GOT3 (cell line): ENCODE measurements around the gene CBFB.
"Not testable (repeated sequence)": the region's sequence is repeated elsewhere in the genome, so short reads cannot be mapped to it uniquely, and the experiment has no call there.

ENCODE experiments used
- DNase-seq: peaks from one replicate; lab custom pipeline; 2025; ENCODE audit warnings: mixed read lengths; lab: John Stamatoyannopoulos, UW

Gene CBFB

DNA sequence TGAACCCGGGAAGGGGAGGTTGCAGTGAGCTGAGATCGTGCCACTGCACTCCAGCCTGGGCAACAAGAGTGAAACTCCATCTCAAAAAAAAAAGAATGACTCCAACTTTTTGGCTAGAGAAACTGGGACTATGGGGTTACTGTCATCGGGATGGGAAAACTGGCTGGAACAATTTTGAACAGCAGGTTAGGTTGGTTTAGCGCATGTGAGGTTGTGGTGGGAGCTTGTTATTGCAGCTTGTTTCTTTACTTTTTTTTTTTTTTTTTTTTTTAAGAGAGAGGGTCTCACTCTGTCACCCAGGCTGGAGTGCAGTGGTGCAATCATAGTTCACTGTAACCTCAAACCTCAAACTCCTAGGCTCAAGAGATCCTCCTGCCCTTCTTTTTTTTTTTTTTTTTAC, 12.6 kb downstream of the CBFB start:
- not testable (repeated sequence) for DNase-seq

DNA sequence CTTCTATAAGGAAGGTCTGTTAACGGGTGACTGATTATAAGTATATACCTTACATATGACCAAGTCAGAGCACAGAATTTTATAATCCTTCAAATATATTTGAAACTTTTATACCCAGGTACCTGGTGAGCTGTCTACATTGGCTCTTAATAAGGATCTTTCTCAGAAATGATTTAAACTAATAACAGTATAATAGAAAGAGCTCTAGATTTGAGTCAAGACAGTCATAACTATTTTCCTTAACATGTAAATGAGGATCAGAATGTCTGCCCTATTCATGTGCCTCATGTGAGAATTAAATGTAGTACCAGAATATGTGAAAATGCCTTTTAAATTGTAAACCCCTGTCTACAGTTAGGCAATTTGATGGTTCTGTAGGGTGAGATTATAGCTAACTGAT, 14.5 kb downstream of the CBFB start:
- DNase-seq = no peak

GRCh38 chr16:67050796-67051195, 21.8 kb downstream of the CBFB start:
- no peak for DNase-seq

DNA sequence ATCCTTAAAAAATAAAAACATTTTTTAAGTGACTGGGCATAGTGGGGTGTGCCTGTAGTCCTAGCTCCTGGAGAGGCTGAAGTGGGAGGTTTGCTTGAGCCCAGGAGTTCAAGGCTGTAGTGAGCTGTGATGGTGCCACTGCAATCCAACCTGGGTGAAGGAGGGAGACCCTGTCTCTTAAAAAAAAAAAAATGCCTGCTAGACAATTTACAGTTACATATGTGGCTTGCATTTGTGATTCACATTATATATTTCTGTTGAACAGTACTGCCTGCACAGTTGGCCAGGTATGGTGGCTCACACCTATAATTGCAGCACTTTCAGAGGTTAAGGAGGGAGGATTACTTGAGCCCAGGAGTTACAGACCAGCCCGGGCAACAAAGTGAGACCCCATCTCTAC, 23.4 kb downstream of the CBFB start:
- DNase-seq = no peak

DNA sequence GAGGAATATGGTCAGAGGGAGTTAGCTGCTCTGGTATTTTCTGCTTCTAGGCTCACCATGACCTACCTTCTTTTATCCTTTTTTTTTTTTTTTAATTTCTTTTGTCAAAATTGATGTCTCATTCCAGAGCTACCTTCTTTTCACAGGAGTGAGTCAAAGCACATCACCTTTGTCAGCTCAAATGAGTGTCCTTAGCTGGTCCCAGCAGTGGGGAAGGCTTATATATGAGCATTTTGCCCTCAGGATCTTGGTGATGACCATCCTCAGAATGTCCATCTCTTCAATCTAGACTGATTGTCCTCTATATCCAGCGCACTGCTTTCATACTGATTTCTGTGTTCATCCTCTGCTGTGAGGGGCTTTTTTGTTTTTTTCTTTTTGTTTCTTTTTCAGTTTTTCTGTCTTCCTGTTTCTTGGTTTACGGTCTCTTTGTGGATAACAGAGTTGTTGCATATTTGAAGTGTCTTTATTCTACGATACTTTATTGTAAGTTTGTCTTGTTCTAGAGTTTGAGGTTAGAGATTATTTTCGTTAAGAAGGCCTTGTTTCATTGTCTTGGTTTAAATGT, 24.9 kb downstream of the CBFB start:
- DNase-seq = no peak

- no peak for DNase-seq
Measured at GRCh38 chr16:67054901-67055300, 26.0 kb downstream of the CBFB start.

- no peak for DNase-seq
Measured at GRCh38 chr16:67055712-67056487, 27.0 kb downstream of the CBFB start.

- DNase-seq = no peak
Measured at GRCh38 chr16:67063008-67063407, 34.1 kb downstream of the CBFB start.

DNA sequence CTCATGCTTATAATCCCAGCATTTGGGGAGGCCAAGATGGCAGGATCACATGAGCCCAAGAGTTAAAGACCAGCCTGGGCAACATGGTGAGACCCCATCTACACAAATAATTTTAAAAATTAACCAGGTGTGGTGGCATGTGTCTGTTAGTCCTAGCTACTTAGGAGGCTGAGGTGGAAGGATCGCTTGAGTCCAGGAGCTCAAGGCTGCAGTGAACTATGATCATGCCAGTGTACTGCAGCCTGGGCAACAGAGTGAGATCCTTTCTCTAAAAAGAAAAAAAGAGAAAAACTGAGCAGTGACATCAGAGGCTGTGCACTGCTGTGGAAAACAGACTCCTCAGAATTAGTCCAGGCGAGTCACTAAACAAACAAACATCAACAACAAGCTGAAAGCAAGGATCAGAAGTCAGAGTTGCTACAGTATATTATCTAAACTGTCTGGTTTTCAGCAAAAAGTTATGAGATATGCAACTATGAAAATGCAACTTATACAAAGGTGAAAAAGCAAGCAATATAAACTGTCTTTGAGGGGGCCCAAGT, 39.3 kb downstream of the CBFB start:
- DNase-seq = no peak

DNA sequence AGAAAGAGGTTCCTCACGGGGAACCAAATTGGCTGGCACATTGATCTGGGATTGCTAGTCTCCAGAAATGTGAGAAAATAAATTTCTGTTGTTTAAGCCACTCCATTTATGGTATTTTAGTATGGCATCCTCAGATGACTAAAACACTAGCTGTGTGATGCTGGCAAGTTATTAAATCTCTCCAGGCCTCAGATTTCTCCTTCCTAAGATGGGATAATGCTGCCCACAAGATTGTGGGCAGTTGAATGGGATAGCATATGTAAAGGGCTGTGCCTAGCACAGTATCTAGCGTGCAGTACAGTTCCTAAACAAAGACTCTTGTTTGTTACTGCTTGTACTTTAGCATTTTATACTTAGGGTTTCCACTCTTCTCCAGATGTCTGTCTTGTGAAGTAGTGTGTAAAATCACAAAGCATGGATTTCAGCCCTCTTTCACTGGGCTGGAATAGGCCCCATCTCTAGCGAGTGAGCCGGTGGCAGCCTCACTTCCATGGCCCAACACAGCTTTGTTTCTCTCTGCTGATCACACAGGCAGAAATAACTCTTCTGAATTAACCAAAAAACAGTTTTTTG, 42.6 kb downstream of the CBFB start:
- DNase-seq = no peak

DNA sequence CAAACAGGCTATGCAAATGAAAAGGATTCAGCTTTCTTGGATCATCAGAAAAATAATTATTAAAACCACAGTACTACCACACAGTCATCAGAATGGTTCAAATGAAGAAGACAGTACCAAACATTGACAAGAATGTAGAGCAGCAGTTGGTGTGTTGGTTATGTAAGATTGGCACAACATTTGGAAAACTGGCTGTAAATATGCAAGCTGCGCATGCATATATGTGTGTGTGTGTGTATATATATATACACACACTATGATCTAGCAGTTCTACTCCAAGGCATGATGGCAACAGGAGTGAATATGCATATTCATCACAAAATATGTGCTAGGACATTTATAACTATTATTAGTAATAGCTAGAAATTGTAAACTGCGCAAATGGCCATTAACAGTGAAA, 46.4 kb downstream of the CBFB start:
- no peak for DNase-seq

GRCh38 chr16:67077871-67078270, 48.9 kb downstream of the CBFB start:
- DNase-seq = no peak

GRCh38 chr16:67082100-67082499, 53.2 kb downstream of the CBFB start:
- no peak for DNase-seq

DNA sequence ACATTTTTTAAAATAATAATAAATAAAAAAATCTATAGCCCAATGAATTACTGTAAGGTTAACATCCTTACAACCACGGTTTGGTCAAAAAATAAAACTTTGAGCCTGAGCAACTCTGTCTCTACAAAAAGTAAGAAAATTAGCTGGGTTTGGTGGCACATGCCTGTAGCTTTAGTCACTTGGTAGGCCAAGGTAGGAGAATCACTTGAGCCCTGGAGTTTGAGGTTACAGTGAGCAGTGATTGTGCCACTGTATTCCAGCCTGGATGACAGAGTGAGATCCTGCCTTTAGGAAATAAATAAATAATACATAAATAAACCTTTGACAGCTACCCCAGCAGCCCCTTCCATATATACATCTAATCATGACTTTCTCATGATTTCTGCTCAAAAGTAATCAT, 53.9 kb downstream of the CBFB start:
- DNase-seq = no peak

GRCh38 chr16:67084345-67085028, 55.5 kb downstream of the CBFB start:
- no peak for DNase-seq

- DNase-seq = no peak
Measured at GRCh38 chr16:67086822-67087221, 57.9 kb downstream of the CBFB start.

- no peak for DNase-seq
Measured at GRCh38 chr16:67087291-67087690, 58.3 kb downstream of the CBFB start.

GRCh38 chr16:67087803-67088202, 58.9 kb downstream of the CBFB start:
- DNase-seq = no peak

- DNase-seq = no peak
Measured at GRCh38 chr16:67088551-67088950, 59.6 kb downstream of the CBFB start.

DNA sequence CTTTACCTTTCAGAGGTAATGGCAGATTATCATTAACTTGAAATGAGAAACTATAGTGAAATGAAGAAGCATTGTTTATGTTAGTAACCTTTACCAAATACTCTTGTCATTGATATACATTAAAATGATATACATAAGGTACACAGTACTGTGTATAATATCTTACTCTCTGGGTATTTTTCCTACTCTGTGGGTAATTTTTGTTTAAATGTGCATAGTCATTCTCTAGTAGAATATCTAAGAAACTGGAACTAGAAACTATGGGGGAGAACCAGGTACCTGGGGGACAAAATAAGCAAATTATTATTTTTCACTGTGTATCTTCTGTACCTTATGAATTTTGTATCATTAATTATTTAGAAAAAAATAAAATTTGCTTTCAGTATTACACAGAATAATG, 60.2 kb downstream of the CBFB start:
- DNase-seq = no peak

DNA sequence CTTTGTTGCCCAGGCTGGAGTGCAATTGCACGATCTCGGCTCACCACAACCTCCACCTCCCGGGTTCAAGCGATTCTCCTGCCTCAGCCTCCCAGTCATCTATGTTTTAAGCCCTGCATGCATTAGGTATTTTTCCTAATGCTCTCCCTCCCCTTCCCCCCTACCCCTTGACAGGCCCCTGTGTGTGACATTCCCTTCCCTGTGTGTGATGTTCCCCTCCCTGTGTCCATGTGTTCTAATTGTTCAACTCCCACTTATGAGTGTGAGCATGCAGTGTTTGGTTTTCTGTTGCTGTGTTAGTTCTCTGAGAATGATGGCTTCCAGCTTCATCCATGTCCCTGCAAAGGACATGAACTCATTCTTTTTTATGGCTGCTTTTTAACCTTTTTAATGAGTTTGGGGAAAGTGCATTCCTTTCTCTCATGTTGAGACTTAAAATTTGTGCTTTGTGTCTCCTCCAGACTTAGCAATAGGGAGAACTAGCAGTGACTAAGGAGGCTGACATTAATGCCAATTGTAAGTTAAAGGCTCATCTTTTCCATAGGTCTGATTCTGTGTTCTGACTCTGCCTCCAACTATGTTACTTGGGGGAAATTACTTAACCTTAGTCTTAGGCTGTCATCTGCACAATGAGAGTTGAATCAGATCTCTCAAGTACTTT, 63.1 kb downstream of the CBFB start:
- DNase-seq = no peak

DNA sequence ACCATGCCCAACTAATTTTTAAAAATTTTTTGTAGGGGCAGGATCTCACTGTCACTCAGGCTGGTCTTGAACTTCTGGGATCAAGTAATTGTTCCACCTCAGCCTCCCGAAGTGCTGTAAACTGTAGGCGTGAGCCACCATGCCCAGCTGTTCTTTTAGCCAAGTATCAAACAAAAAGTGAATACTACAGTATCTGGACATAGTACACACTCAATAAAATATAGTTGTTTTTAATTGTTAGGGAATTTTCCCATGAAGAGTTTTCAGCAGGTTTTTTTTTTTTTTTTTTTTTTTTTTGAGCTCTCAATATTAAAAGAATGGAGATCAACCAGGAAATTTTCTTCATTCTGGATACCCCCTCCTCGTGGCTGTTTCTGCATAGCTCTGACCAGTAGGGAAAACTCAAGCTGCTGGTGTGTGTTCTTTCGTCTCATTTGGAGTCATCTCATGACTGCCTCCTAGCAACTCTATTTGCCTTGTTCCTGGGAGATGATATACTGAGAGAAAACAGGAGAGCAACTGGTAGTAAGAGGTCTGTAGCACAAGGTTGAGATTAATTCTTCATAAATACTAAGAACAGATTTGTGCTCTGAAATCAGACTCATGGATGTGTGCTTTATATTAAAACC, 64.3 kb downstream of the CBFB start:
- DNase-seq = no peak
